Heart left ventricle (tissue), 16 donors: ENCODE measurements around the gene RBM26. TPM values are rescaled to one million over a fixed set of nuclear protein-coding genes. Genes with fewer than 3 reads are reported as not detected.

Source experiments
- ATAC-seq, 4 donors: fragments of 200-7000 bp; cut with Tn5 transposase; one replicate each; pipeline ENCODE4 v1.9.1; 2020 to 2022; ENCODE audit warnings: moderate library complexity in 4 of 4, mild to moderate bottlenecking in 3 of 4, moderate number of reproducible peaks in 1 of 4
- DNase-seq, 5 donors: peaks; one replicate each; pipeline ENCODE4 v3.0.0-alpha.2; 2020
- H3K27ac ChIP-seq, 12 donors: fragments of 200-600 bp; sonication (generic) in 4 of 12; one replicate each; pipeline versions ENCODE4 v1.5.0 to v1.8.0; 2016 to 2022; ENCODE audit warnings: mild to moderate bottlenecking in 2 of 12
- H3K27me3 ChIP-seq, 9 donors: fragments of 200-600 bp; sonication (generic) in 2 of 9; one replicate each; pipeline versions ENCODE4 v1.5.1 to v1.8.0; 2016 to 2022; ENCODE audit warnings: mild to moderate bottlenecking in 3 of 9
- H3K36me3 ChIP-seq, 9 donors: fragments of 200-600 bp; sonication (generic) in 2 of 9; one replicate each; pipeline versions ENCODE4 v1.5.0 to v1.8.0; 2018 to 2022; ENCODE audit warnings: mild to moderate bottlenecking in 2 of 9
- H3K4me1 ChIP-seq, 12 donors: fragments of 200-600 bp; sonication (generic) in 4 of 12; one replicate each; pipeline versions ENCODE4 v1.5.0 to v1.8.0; 2016 to 2022; ENCODE audit warnings: mild to moderate bottlenecking in 3 of 12
- H3K4me3 ChIP-seq, 12 donors: fragments of 200-600 bp; sonication (generic) in 4 of 12; one replicate each; pipeline versions ENCODE4 v1.5.0 to v1.8.0; 2017 to 2022; ENCODE audit warnings: mild to moderate bottlenecking in 9 of 12, moderate library complexity in 4 of 12
- H3K9me3 ChIP-seq, 12 donors: fragments of 200-600 bp; sonication (generic) in 4 of 12; one replicate each; pipeline versions ENCODE4 v1.5.0 to v1.8.0; 2016 to 2022; ENCODE audit warnings: mild to moderate bottlenecking in 1 of 12
- POLR2A ChIP-seq, 2 donors: fragments of 450-650 bp; IDR thresholded peaks; one replicate each; pipeline ENCODE4 v1.6.1; 2017; ENCODE audit warnings: antibody characterized with exemption in 2 of 2, mild to moderate bottlenecking in 2 of 2, moderate library complexity in 2 of 2
- WGBS, 4 donors: extraction: QIAGEN DNeasy Blood & Tissue Kit in 2 of 4; methylation state at CpG; one replicate each; pipeline versions ENCODE4 v1.1.5 to v1.1.7; 2013 to 2018; 5-methylcytosine and 5-hydroxymethylcytosine counted together
- intact Hi-C, 10 donors: fragments of 100-400 bp; cut with DNase I; formaldehyde crosslinking; loops; one replicate each; pipeline versions ENCODE4 v1.11.1 to v1.14.2; 2022
- polyA plus RNA-seq, 2 donors: library from polyadenylated mRNA; stranded (reverse); fragments of 200-250 nt; gene quantifications; one replicate each; pipeline ENCODE4 v1.2.3, GENCODE V29; 2013
- total RNA-seq, 9 donors: library from RNA; depleted of rRNA in 2 of 9; stranded (reverse); fragments of >200 nt in 2 of 9; fragmentation: NEBNext Ultra II Directional in 3 of 9; extraction: Animal tissue kit (Norgen Biotek cat#: 25700) in 3 of 9; gene quantifications; one replicate each; pipeline versions ENCODE4 v1.1.0 to v1.2.4, GENCODE V29; 2016 to 2023
- TF ChIP-seq, protein P1 (sequence below), 12 donors: fragments of 200-600 bp; sonication (generic) in 4 of 12; IDR thresholded peaks; one replicate each; pipeline versions ENCODE4 v1.5.0 to v1.8.0; 2018 to 2022; ENCODE audit warnings: antibody characterized with exemption in 12 of 12, mild to moderate bottlenecking in 5 of 12
- donor health status: ischemic (EF 13 %, LVEDD 7.1; RV severe dilation, severe dysfunction).
- donor health status: healthy with polysubstance abuse.
- donor health status: DM: no; HTN: yes; CAD: no.
- donor health status: DM: no; HTN: no; CAD: no.
- donor health status: ischemic (EF 25% LVEDD 6.9; RV normal size, moderate dysfunction).
- donor health status: ischemic (EF 25% LVEDD 5.7; RV mildly dilated, moderate dysfunction).
- donor health status: healthy.
- donor health status: DM: yes; HTN: yes; CAD: no.
- donor health status: ischemic (EF 35%, LVEDD 5.7; RV mildly dilated, moderate dysfunction).
- donor health status: nonischemic (EF 11% LVEDD 7.7; RV severe dilation, severe dysfunction).
- donor health status: DM: yes; HTN: yes; CAD: no.
- donor health status: PGD.
- donor health status: ischemic (EF 29% LVEDD 5.4; RV normal size, mild dysfunction).
- donor health status: nonischemic (EF 23%, LVEDD 6.1; RV moderate dilation, normal function).

RBM26 gene
- total and polyA plus RNA-seq, 11 donors = 11.5 to 28.4 (median 20.8) TPM

DNA sequence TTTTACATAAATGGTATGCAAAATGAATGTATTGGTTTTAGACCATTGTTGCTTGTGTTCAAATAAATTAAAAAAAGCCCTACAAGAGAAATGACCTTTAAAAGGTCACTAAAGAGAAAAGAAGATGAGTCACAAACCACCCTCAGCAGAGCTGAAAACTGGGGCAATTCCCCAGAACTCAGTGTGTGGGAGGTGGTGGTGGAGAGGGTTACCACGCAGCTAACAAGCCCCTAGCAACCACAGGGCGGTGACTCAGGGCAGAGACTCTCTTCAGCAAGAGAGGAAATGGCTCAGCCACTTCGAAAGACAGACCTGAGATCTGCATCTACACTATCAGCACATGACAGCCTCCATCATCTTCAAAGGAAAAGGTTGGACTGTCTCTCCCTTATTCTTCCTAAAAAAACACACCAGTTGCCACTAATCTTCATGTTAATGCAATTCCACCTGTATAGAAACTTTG is 45.5 kb upstream of the RBM26 start:
- H3K36me3 ChIP-seq = no peaks in the 10 kb centered on the region
- H3K4me1 ChIP-seq = peaks cover 0 to 4% (median 0%) of the 10 kb centered on the region in 12 donors
- intact Hi-C loops = no loop called here
- peak in 1 of 5 donors; percentile 27 for DNase-seq
- no peak for ATAC-seq
- no peak overlapping the region for H3K27ac ChIP-seq
- 31 to 49% (median 43%) methylated on average over 3 of the region's 3 CpGs for WGBS, 4 donors
- no peaks in the 10 kb centered on the region for H3K27me3 ChIP-seq
- TF ChIP-seq POLR2A (IDR thresholded peaks at IDR 0.05) = no peak
- TF ChIP-seq, protein P1, sequence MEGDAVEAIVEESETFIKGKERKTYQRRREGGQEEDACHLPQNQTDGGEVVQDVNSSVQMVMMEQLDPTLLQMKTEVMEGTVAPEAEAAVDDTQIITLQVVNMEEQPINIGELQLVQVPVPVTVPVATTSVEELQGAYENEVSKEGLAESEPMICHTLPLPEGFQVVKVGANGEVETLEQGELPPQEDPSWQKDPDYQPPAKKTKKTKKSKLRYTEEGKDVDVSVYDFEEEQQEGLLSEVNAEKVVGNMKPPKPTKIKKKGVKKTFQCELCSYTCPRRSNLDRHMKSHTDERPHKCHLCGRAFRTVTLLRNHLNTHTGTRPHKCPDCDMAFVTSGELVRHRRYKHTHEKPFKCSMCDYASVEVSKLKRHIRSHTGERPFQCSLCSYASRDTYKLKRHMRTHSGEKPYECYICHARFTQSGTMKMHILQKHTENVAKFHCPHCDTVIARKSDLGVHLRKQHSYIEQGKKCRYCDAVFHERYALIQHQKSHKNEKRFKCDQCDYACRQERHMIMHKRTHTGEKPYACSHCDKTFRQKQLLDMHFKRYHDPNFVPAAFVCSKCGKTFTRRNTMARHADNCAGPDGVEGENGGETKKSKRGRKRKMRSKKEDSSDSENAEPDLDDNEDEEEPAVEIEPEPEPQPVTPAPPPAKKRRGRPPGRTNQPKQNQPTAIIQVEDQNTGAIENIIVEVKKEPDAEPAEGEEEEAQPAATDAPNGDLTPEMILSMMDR (IDR thresholded peaks at IDR 0.05) = no peak
- H3K4me3 ChIP-seq = no peak overlapping the region
- no peaks in the 10 kb centered on the region for H3K9me3 ChIP-seq

GRCh38 chr13:79450110-79450509 is 44.1 kb upstream of the RBM26 start:
- Histone ChIP-seq H3K36me3 (no peaks in the 10 kb centered on the region), H3K4me3 (no peak overlapping the region), H3K9me3 (no peaks in the 10 kb centered on the region), H3K4me1 (peaks cover 0 to 4% (median 0%) of the 10 kb centered on the region in 12 donors), H3K27me3 (no peaks in the 10 kb centered on the region), H3K27ac (no peak overlapping the region)
- TF ChIP-seq POLR2A (IDR thresholded peaks at IDR 0.05) = no peak
- TF ChIP-seq, protein P1 (IDR thresholded peaks at IDR 0.05) = no peak
- DNase-seq = no peak
- no peak for ATAC-seq
- 92 to 96% (median 95%) methylated on average over 4 of the region's 4 CpGs for WGBS, 4 donors
- intact Hi-C loops = no loop called here

DNA sequence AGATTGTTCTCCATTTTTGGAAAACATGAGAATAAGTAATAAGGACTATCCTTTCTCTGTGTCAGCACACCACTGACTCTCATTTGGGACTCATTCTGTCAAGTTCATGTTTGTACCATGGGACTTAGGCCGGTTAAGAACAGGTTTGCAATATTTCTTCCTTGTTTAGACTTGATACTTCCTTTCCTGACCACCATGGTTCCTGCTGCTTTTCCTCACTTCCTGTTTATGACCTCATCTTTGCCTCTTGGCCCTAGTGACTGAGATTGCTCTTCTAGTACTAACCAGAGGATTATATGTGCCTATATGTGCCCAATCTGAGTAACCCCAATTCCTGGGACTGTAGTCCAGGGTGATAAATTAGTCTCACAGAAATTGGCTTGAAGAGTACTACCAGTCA is 42.4 kb upstream of the RBM26 start:
- H3K27me3 ChIP-seq = no peaks in the 10 kb centered on the region
- no peaks in the 10 kb centered on the region for H3K9me3 ChIP-seq
- WGBS, 4 donors = 47 to 67% (median 64%) methylated on average over 1 of the region's 1 CpG
- H3K4me1 ChIP-seq = peaks cover 0 to 4% (median 0%) of the 10 kb centered on the region in 12 donors
- H3K4me3 ChIP-seq = no peak overlapping the region
- no peak for TF ChIP-seq POLR2A (IDR thresholded peaks at IDR 0.05)
- no peak overlapping the region for H3K27ac ChIP-seq
- DNase-seq (no peak), ATAC-seq (no peak)
- no peaks in the 10 kb centered on the region for H3K36me3 ChIP-seq
- intact Hi-C loops = no loop called here

DNA sequence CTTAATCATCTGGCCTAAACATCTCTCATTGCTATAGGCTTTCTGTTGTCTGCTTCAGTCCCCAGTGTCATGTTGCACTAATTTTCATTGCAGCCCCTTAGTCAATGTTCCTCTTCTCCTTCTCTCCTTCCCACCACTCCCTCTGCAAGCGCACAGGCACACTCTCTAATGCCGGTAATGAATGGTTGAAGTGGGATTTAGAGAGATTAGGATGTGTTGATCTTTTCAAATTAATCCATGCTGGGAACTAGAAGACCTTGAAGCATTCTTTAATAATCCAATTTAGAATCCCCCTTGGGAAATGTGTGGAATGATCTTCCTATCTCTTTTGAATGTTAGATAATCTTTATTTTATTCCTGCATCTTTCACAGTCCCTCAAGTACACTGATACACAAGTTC is 41.7 kb upstream of the RBM26 start:
- Histone ChIP-seq H3K36me3 (no peaks in the 10 kb centered on the region), H3K4me3 (no peak overlapping the region), H3K27me3 (no peaks in the 10 kb centered on the region), H3K9me3 (no peaks in the 10 kb centered on the region), H3K4me1 (peaks cover 0 to 4% (median 0%) of the 10 kb centered on the region in 12 donors), H3K27ac (no peak overlapping the region)
- 65 to 82% (median 71%) methylated on average over 2 of the region's 2 CpGs for WGBS, 4 donors
- intact Hi-C loops = no loop called here
- no peak for ATAC-seq
- no peak for TF ChIP-seq POLR2A (IDR thresholded peaks at IDR 0.05)
- TF ChIP-seq, protein P1 (IDR thresholded peaks at IDR 0.05) = no peak
- no peak for DNase-seq

- H3K9me3 ChIP-seq = no peaks in the 10 kb centered on the region
- no peak for DNase-seq
- intact Hi-C loops = no loop called here
- no peak overlapping the region for H3K27ac ChIP-seq
- H3K36me3 ChIP-seq = no peaks in the 10 kb centered on the region
- no peaks in the 10 kb centered on the region for H3K4me1 ChIP-seq
- H3K4me3 ChIP-seq = no peak overlapping the region
- no peaks in the 10 kb centered on the region for H3K27me3 ChIP-seq
- WGBS, 4 donors = 72 to 89% (median 82%) methylated on average over 4 of the region's 4 CpGs
- ATAC-seq = no peak
- TF ChIP-seq, protein P1 (IDR thresholded peaks at IDR 0.05) = no peak
Measured at GRCh38 chr13:79447141-79447540, 41.1 kb upstream of the RBM26 start.
